ENCODE results near the gene LMF1. TPM values are rescaled to one million over a fixed set of nuclear protein-coding genes. Genes with fewer than 3 reads are reported as not detected.

LMF1 gene
- total RNA-seq, 6 donors from 2014 or later = 20.3 to 147 (median 28.2) TPM

DNA sequence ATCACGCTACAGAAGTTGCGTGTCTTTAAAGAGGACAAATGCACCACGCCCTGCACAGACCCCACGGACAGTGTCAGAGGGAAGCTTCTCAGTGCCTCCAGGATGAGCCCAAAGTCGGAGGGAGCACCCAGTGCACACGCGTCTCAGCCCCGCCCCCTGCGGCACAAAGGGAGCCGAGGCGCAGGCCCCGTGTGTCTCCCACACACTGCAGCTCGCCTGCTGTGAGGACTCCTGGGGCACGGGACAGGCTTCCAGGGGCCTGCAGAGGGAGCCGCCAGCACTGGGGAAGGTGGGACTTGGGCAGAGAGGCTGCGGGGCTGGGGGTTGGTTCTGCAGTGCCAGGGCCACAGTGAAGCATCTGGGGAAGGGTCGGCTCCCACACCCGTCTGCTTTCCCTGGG, 77.4 kb downstream of the LMF1 start:
- WGBS, 2 donors = 91% methylated on average over 11 to 18 of the region's 18 CpGs
- H3K36me3 ChIP-seq = peaks cover 0 to 41% (median 16%) of the 10 kb centered on the region in 4 donors
- no peak for ATAC-seq (ENCODE audit: low FRiP score in 2 of 2)
- no peak overlapping the region for H3K27ac ChIP-seq
- no peaks in the 10 kb centered on the region for H3K9me3 ChIP-seq
- no peaks in the 10 kb centered on the region for H3K4me1 ChIP-seq
- TF ChIP-seq EP300 (IDR thresholded peaks at IDR 0.05) (no peak), POLR2AphosphoS5 (IDR thresholded peaks at IDR 0.05) (no peak), POLR2A (IDR thresholded peaks at IDR 0.05) (no peak)
- TF ChIP-seq, protein P1, sequence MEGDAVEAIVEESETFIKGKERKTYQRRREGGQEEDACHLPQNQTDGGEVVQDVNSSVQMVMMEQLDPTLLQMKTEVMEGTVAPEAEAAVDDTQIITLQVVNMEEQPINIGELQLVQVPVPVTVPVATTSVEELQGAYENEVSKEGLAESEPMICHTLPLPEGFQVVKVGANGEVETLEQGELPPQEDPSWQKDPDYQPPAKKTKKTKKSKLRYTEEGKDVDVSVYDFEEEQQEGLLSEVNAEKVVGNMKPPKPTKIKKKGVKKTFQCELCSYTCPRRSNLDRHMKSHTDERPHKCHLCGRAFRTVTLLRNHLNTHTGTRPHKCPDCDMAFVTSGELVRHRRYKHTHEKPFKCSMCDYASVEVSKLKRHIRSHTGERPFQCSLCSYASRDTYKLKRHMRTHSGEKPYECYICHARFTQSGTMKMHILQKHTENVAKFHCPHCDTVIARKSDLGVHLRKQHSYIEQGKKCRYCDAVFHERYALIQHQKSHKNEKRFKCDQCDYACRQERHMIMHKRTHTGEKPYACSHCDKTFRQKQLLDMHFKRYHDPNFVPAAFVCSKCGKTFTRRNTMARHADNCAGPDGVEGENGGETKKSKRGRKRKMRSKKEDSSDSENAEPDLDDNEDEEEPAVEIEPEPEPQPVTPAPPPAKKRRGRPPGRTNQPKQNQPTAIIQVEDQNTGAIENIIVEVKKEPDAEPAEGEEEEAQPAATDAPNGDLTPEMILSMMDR (IDR thresholded peaks at IDR 0.05) = no peak
- peak in 1 of 2 donors; percentile 73 for DNase-seq
- H3K27me3 ChIP-seq = no peaks in the 10 kb centered on the region
- no peak overlapping the region for H3K4me3 ChIP-seq

DNA sequence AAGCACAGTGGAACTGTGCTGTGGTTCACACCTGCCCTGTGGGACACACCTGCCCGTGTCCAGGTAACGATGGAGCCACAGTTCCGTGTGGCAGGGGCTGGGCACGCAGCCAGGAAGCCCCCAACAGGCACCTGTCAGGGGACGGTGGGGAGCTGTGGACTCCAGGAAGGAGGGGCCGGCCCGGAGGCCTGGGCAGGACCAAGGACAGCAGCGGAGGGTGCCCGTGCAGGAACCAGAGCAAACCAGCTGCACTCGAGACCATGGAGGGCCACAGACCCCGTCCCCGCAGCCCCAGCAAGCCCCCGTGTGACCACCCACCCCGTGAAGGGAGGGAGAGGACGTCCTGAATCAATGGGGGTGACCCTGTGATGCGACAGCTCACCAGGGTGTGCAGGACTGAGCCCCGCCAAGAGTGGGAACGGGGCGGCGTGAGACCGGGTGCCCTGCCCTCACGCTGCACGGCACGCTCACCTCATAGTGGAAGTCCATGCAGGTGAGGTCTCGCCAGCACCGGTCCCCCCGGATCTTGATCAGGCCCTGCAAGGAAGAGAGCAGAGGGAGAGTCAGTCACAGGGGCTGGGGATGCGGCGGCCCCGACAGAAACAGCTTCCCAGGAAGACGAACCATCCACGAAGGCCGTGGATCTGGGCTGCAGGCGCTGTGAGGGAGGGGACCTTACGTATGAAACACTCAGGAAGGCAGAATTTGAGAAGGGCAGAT, 78.1 kb downstream of the LMF1 start:
- WGBS, 2 donors = 88 to 89% methylated on average over 30 to 32 of the region's 35 CpGs
- Histone ChIP-seq H3K27me3 (no peaks in the 10 kb centered on the region), H3K4me1 (no peaks in the 10 kb centered on the region), H3K36me3 (peaks cover 0 to 44% (median 19%) of the 10 kb centered on the region in 4 donors), H3K4me3 (no peak overlapping the region), H3K27ac (no peak overlapping the region), H3K9me3 (no peaks in the 10 kb centered on the region)
- TF ChIP-seq POLR2AphosphoS5 (IDR thresholded peaks at IDR 0.05) (no peak), EP300 (IDR thresholded peaks at IDR 0.05) (no peak), POLR2A (IDR thresholded peaks at IDR 0.05) (no peak)
- TF ChIP-seq, protein P1 (IDR thresholded peaks at IDR 0.05) = no peak
- DNase-seq (peak in 1 of 2 donors; percentile 77), ATAC-seq (ENCODE audit: low FRiP score in 2 of 2) (no peak)

DNA sequence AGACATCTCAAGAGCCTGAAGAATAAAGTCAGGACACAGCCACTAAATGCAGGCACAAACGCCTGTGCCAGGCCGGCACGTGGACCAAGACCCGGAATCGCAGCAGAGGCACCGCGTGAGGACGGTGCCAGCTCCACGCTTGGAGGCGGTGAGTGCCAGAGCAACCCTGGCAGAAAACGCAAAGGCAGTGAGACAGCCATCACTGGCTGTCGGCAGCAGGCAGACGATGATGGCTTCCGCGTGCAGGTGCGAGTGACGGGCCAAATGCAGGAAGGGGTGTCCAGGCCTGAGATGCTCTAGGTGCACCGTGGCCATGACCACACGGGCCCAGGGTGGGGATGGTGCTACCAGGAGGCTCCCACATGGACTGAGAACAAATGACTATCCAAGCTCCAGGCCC, 78.8 kb downstream of the LMF1 start:
- Histone ChIP-seq H3K27ac (no peak overlapping the region), H3K36me3 (peaks cover 0 to 43% (median 19%) of the 10 kb centered on the region in 4 donors), H3K27me3 (no peaks in the 10 kb centered on the region), H3K9me3 (no peaks in the 10 kb centered on the region), H3K4me3 (no peak overlapping the region), H3K4me1 (no peaks in the 10 kb centered on the region)
- TF ChIP-seq POLR2A (IDR thresholded peaks at IDR 0.05) = no peak
- TF ChIP-seq, protein P1 (IDR thresholded peaks at IDR 0.05) = no peak
- no peak for TF ChIP-seq EP300 (IDR thresholded peaks at IDR 0.05)
- TF ChIP-seq POLR2AphosphoS5 (IDR thresholded peaks at IDR 0.05) = no peak
- DNase-seq (peak in 1 of 2 donors; percentile 75), ATAC-seq (ENCODE audit: low FRiP score in 2 of 2) (no peak)
- 96 to 97% methylated on average over 18 to 19 of the region's 19 CpGs for WGBS, 2 donors

DNA sequence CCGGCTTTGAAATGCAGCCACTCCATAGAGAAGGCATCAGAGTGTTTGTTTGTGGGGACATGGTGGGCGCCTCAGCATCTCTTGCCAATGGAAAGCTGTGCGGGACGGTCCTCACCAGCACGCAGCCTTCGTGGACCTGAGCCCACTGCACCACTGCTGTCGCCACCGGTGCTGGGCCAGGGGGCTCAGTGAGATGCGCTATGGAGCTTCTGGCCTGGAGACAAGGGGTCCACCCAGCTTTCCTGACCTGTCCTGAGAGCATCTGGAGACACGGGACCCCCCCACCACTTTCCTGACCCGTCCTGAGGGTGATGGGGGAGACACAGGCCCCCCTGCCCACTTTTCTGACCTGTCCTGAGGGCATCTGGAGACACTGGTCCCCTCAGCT, 79.4 kb downstream of the LMF1 start:
- no peak for ATAC-seq (ENCODE audit: low FRiP score in 2 of 2)
- no peaks in the 10 kb centered on the region for H3K9me3 ChIP-seq
- WGBS, 2 donors = 95 to 98% methylated on average over 4 to 8 of the region's 11 CpGs

More for the DNA sequence above, 79.4 kb downstream of the LMF1 start:
- H3K4me3 ChIP-seq = no peak overlapping the region
- H3K4me1 ChIP-seq = no peaks in the 10 kb centered on the region
- no peak overlapping the region for H3K27ac ChIP-seq
- TF ChIP-seq POLR2AphosphoS5 (IDR thresholded peaks at IDR 0.05) (no peak), POLR2A (IDR thresholded peaks at IDR 0.05) (no peak), EP300 (IDR thresholded peaks at IDR 0.05) (no peak)
- TF ChIP-seq, protein P1 (IDR thresholded peaks at IDR 0.05) = no peak
- peaks cover 0 to 43% (median 18%) of the 10 kb centered on the region in 4 donors for H3K36me3 ChIP-seq
- H3K27me3 ChIP-seq = no peaks in the 10 kb centered on the region
- DNase-seq = peak in 1 of 2 donors; percentile 48

Measured in upper lobe of left lung (tissue), 6 donors.